ENCODE measurements around the gene TLL2.

TLL2 gene

GRCh38 chr10:96345222-96345621 lies 168.5 kb downstream of the TLL2 start:
- no peak for DNase-seq

- no peak for DNase-seq
Observed at GRCh38 chr10:96344178-96344577, 169.5 kb downstream of the TLL2 start.

GRCh38 chr10:96342402-96342801 lies 171.3 kb downstream of the TLL2 start:
- no peak for DNase-seq

- no peak for DNase-seq
Observed at GRCh38 chr10:96341219-96342182, 172.2 kb downstream of the TLL2 start.

GRCh38 chr10:96339956-96340904 lies 173.5 kb downstream of the TLL2 start:
- peak; percentile 51 for DNase-seq

GRCh38 chr10:96339383-96339782 lies 174.3 kb downstream of the TLL2 start:
- DNase-seq: no peak

GRCh38 chr10:96338279-96338925 lies 175.3 kb downstream of the TLL2 start:
- no peak for DNase-seq

- DNase-seq: no peak
Observed at GRCh38 chr10:96337106-96337505, 176.6 kb downstream of the TLL2 start.

- no peak for DNase-seq
Observed at GRCh38 chr10:96334616-96335526, 178.9 kb downstream of the TLL2 start.

- no peak for DNase-seq
Observed at GRCh38 chr10:96333101-96333500, 180.6 kb downstream of the TLL2 start.

- DNase-seq: no peak
Observed at GRCh38 chr10:96327462-96327861, 186.3 kb downstream of the TLL2 start.

GRCh38 chr10:96325719-96326373 lies 187.9 kb downstream of the TLL2 start:
- no peak for DNase-seq

- DNase-seq: no peak
Observed at GRCh38 chr10:96324447-96324846, 189.3 kb downstream of the TLL2 start.

GRCh38 chr10:96322275-96322674 lies 191.5 kb downstream of the TLL2 start:
- DNase-seq: no peak

GRCh38 chr10:96321822-96322221 lies 191.9 kb downstream of the TLL2 start:
- no peak for DNase-seq

- no peak for DNase-seq
Observed at GRCh38 chr10:96319754-96320474, 193.8 kb downstream of the TLL2 start.

GRCh38 chr10:96317067-96317833 lies 196.5 kb downstream of the TLL2 start:
- DNase-seq: no peak

All from NCI-H1105 (cell line).